Ascending aorta (tissue), 2 donors: ENCODE data around the gene HIVEP2. TPM values are rescaled to one million over a fixed set of nuclear protein-coding genes. Genes with fewer than 3 reads are reported as not detected.

Source experiments
- DNase-seq, 2 donors: peaks; one replicate each; pipeline ENCODE4 v3.0.0-alpha.2; 2019; ENCODE audit warnings: low spot score in 2 of 2
- H3K27ac ChIP-seq, 2 donors: fragments of 200-600 bp; sonication (generic); one replicate each; pipeline ENCODE4 v1.5.1; 2016 to 2017; ENCODE audit warnings: mild to moderate bottlenecking in 1 of 2
- H3K27me3 ChIP-seq: fragments of 200-600 bp; sonication (generic); one replicate; pipeline ENCODE4 v1.5.1; 2017
- H3K36me3 ChIP-seq, 2 donors: fragments of 200-600 bp; sonication (generic); one replicate each; pipeline ENCODE4 v1.5.1; 2016
- H3K4me1 ChIP-seq, 2 donors: fragments of 200-600 bp; sonication (generic); one replicate each; pipeline ENCODE4 v1.5.1; 2016 to 2017; ENCODE audit warnings: mild to moderate bottlenecking in 1 of 2
- H3K4me3 ChIP-seq, 2 donors: fragments of 200-600 bp; sonication (generic); one replicate each; pipeline ENCODE4 v1.5.1; 2016 to 2017; ENCODE audit warnings: mild to moderate bottlenecking in 1 of 2
- H3K9me3 ChIP-seq, 2 donors: fragments of 200-600 bp; sonication (generic); one replicate each; pipeline ENCODE4 v1.5.1; 2016
- CTCF ChIP-seq, 3 experiments: fragments of 200-600 bp in 2 of 3; fragments of 450-650 bp in 1 of 3; sonication (generic) in 2 of 3; IDR thresholded peaks; one replicate each; pipeline ENCODE4 v1.5.1; 2016 to 2019; ENCODE audit warnings: antibody characterized with exemption in 3 of 3, mild to moderate bottlenecking in 1 of 3, moderate library complexity in 1 of 3
- intact Hi-C: fragments of 100-400 bp; cut with DNase I; formaldehyde crosslinking; loops from one replicate; pipeline ENCODE4 v1.15.1; 2023
- total RNA-seq: library from RNA; depleted of rRNA; stranded (reverse); fragments of >200 nt; gene quantifications from one replicate; pipeline ENCODE4 v1.1.0, GENCODE V29; 2016

HIVEP2 gene
- total RNA-seq, 1 donor from 2014 or later = 14.5 TPM

GRCh38 chr6:142841915-142842314, 103.1 kb downstream of the HIVEP2 start:
- intact Hi-C loops = no loop called here
- DNase-seq = no peak
- peak overlapping the region; percentile 25 to 57 for H3K27ac ChIP-seq
- no peaks in the 10 kb centered on the region for H3K36me3 ChIP-seq
- H3K4me1 ChIP-seq = peaks cover 8 to 48% of the 10 kb centered on the region in 2 donors
- peak overlapping the region in 1 of 2 donors; percentile 50 for H3K4me3 ChIP-seq
- no peaks in the 10 kb centered on the region for H3K27me3 ChIP-seq
- H3K9me3 ChIP-seq = no peaks in the 10 kb centered on the region
- no peak for TF ChIP-seq CTCF (IDR thresholded peaks at IDR 0.05)

GRCh38 chr6:142839686-142840040, 105.3 kb downstream of the HIVEP2 start:
- H3K4me3 ChIP-seq = no peak overlapping the region
- H3K36me3 ChIP-seq = no peaks in the 10 kb centered on the region
- H3K27me3 ChIP-seq = no peaks in the 10 kb centered on the region
- TF ChIP-seq CTCF (IDR thresholded peaks at IDR 0.05) = no peak
- H3K27ac ChIP-seq = no peak overlapping the region
- H3K9me3 ChIP-seq = no peaks in the 10 kb centered on the region
- peaks cover 3 to 33% of the 10 kb centered on the region in 2 donors for H3K4me1 ChIP-seq
- no peak for DNase-seq
- intact Hi-C loops = no loop called here

GRCh38 chr6:142838821-142839685, 105.9 kb downstream of the HIVEP2 start:
- Histone ChIP-seq H3K4me3 (no peak overlapping the region), H3K36me3 (no peaks in the 10 kb centered on the region), H3K9me3 (no peaks in the 10 kb centered on the region), H3K27me3 (no peaks in the 10 kb centered on the region), H3K27ac (no peak overlapping the region), H3K4me1 (peaks cover 0 to 27% of the 10 kb centered on the region in 2 donors)
- TF ChIP-seq CTCF (IDR thresholded peaks at IDR 0.05) = no peak
- DNase-seq = no peak
- intact Hi-C loops = no loop called here

GRCh38 chr6:142835787-142836535, 109.0 kb downstream of the HIVEP2 start:
- Histone ChIP-seq H3K27ac (no peak overlapping the region), H3K4me1 (peaks cover 0 to 16% of the 10 kb centered on the region in 2 donors), H3K4me3 (no peak overlapping the region), H3K36me3 (no peaks in the 10 kb centered on the region), H3K27me3 (no peaks in the 10 kb centered on the region), H3K9me3 (no peaks in the 10 kb centered on the region)
- intact Hi-C loops = no loop called here
- DNase-seq = no peak
- no peak for TF ChIP-seq CTCF (IDR thresholded peaks at IDR 0.05)

GRCh38 chr6:142834853-142835252, 110.1 kb downstream of the HIVEP2 start:
- intact Hi-C loops = loop anchor here (5.0 kb wide), 2 partner anchors 52 to 112 kb away; partner anchors contain the start of gene HIVEP2
- H3K27ac ChIP-seq = no peak overlapping the region
- H3K9me3 ChIP-seq = no peaks in the 10 kb centered on the region
- H3K36me3 ChIP-seq = no peaks in the 10 kb centered on the region
- DNase-seq = no peak
- no peak for TF ChIP-seq CTCF (IDR thresholded peaks at IDR 0.05)
- H3K27me3 ChIP-seq = no peaks in the 10 kb centered on the region
- H3K4me1 ChIP-seq = peaks cover 0 to 24% of the 10 kb centered on the region in 2 donors
- no peak overlapping the region for H3K4me3 ChIP-seq
